NCI-H748 treated with DMSO at 0.1 percent for 48 hours (cell line): ENCODE measurements around the gene UHRF2.
"Not testable (repeated sequence)": the region's sequence is repeated elsewhere in the genome, so short reads cannot be mapped to it uniquely, and the experiment has no call there.

Experiments used
- DNase-seq: peaks from one replicate; lab custom pipeline; 2025; lab: John Stamatoyannopoulos, UW

Gene UHRF2

DNA sequence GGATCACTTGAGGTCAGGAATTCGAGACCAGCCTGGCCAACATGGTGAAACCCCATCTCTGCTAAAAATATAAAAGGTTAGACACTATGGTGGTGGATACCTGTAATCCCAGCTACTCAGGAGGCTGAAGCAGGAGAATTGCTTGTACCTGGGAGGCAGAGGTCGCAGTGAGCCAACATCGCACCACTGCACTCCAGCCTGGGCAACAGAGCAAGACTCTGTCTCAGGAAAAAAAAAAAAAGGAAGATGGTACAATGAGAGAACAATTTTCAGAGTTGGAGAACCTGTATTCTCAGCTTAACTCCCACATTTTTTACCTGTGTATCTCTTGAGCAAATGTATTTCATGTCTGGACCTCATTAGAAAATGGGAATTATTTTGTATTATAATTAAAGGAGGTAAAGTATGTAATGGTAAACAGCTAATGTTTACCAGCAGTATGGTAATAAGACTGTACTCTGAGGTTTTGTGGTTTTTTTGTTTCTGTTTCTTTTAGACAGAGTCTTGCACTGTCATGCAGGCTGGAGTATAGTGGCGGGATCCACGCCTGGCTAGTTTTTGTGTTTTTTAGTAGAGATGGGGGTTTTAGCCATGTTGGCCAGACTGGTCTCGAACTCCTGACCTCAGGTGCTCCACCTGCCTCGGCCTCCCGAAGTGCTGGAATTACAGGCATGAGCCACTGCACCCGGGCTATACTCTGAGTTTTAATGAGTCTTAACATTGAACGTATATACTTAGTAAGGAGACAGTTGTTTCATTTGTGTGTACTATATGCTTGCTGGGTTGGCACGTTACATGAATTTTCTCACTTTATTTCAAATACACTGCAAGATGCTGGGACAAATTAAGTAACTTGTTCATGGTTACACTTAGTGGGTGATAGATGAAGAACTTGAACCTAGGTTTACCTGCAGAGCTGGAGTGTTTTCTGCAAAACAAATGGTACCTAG is 16.2 kb downstream of the UHRF2 start:
- no peak for DNase-seq

DNA sequence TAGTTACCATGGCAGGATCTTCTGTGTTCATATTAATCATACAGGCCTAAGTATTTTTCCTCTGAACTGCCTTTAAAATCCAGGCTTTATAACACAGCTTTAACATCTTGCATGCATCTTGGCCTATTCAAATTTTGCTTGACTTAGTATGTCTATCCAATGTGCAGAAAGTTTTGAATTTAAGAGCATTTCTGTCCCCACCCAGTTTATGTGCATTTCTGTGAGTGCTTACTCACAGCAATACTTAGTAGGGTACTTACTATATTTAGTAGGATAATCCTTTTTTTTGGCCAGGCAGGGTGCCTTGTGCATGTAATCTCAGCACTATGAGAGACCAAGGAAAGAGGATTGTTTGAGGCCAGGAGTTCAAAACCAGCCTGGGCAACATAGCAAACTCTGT is 18.0 kb downstream of the UHRF2 start:
- DNase-seq = no peak

DNA sequence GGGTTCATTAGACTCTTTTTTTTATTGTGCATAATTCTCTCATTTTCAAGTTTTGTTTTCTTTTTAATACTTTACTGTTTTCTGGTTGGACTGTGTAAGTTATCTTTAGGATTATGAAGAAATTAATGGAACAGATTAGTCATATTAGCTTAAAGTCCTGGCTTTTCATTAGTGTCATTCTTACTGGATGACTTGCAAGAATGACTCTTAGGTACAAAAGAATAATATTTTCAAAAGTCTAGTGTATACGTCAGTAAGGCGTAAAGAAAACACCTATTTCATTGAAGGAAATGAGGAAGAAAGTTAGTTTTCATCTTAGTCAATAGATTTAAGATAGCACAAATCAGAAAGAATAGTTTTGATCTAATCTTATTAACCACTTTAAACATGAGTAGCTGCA is 20.4 kb downstream of the UHRF2 start:
- DNase-seq = no peak

DNA sequence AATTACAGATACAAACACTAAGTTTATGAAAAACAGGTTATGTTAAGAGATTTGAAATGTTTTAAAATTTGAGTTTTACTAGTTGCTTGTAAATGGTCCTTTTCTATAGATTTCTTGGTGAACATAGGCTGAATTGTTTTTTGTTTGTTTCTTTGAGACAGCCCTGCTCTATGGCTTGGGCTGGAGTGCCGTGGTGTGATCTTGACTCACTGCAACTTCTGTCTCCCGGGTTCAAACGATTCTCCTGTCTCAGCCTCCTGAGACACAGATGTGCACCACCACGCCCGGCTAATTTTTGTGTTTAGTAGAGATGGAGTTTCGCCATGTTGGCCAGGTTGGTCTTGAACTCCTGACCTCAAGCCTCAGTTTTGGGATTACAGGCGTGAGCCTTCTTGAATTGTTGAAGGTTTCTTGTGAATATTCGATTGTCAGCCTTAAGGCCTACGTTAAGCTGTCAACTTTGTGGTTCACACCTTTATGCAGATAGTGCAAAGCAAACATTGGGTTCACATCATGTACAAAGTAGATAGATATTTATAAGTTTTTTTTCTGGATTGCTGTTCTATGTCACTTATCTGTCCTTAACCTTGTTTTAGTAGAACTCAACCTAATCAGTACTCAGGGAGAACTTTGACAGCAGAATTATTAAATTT is 26.2 kb downstream of the UHRF2 start:
- no peak for DNase-seq

DNA sequence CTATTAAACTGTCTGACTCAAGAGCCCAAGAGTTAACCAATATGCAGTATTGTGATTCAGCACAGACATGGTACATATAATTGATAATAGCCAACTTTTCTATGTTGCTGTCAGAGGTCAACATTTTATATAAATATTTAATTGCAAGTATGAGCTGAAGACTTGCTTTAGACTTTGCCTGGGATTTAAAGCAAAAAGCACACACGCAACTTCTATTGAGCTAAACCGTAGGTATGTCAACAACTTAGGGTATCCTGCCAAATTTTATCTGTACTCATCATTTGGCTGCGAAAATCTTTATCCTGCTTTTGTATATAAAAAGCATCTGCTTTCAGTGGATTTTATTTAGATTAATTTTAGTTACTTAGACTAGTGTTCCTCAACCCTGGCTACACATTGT is 27.4 kb downstream of the UHRF2 start:
- no peak for DNase-seq

DNA sequence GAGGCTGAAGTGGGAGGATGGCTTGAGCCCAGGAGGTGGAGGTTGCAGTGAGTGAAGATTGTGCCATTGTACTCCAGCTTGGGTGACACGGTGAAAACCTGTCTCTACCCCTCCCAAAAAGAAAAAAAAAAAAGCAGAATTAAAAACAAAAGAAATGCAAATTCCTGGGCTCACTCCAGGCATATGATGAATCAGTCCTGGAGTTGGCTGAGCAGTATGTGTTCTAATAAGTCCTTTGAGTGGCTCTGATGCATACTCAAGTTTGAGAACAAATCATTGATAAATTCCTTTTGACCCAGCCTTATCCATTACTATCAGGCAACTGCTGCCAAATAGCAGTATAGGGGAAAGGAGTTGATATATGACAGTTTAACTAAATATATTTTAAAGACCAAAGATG is 28.3 kb downstream of the UHRF2 start:
- DNase-seq = no peak

DNA sequence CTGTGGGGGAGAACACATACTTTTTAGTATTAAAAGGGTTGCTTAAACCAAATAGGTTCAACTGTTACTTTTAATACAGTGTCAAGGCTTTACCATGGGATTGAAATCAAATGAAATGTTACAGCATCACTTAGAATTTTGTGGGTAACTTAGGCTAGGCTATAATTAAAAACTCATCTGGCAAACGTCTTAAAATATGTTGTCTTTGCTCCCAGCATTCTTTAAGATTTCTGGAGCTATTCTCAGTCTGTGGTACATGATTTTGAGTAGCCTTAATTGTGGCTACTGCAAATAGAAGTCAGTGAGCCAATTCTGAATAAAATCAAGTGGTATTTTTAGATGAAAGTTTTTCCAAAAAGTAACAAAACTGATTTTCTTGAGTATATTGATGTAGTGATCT is 30.7 kb downstream of the UHRF2 start:
- DNase-seq = no peak

DNA sequence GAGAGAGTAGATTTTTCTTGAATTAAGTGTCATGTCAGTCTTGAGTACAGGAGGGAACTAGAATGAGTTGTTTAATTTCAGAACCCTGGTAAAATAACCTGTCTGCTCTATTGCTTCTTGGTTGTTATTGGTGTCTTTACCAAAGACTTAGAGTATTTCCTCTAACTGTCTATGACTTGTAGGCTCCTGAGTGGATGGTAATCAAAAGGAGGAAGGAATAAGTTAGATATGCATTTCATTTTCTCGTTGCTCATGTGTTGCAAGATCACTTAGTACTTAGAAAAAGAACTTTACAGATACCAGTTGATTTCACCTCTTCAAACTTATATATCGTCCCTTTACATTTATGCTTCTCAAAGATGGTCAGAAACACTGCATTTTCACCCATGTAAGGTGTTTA is 31.1 kb downstream of the UHRF2 start:
- DNase-seq = no peak

DNA sequence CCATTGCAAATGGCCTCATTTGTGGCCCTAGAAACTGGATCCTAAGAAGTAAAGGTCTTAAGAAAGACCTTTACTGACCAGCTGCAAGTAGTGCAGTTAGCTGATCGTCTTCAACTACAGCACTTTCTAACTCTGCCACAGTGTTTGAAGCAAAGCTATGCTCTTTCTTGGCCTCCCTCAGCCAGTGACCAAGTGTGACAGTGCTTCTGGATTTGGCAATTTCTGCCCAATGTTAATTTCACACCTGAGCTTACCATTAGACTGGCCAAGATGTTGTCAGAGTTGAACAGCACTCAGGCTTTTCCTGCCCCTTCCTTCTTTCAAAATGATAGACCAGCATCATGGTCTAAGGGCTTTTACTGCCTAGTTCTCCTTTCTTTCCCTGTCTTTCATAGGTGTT is 36.1 kb downstream of the UHRF2 start:
- DNase-seq = no peak

DNA sequence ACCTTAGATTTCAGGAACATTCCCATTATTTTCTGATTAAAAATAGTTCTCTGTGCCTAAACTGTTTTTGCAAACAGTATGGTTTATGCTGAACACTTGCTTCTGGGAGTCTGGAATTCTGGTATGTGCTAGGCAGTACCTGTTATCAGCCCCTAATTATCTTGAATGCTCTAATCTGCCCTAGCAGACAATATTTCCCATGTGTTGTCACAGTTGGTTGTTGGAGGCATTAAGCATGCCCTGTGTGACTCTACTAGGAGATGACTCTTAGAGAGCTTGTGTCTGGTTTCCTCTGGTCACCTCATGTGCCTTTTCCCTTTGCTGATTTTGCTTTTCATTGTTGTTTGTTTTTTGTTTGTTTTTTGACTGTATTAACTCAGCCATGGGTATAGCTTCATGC is 36.6 kb downstream of the UHRF2 start:
- no peak for DNase-seq

DNA sequence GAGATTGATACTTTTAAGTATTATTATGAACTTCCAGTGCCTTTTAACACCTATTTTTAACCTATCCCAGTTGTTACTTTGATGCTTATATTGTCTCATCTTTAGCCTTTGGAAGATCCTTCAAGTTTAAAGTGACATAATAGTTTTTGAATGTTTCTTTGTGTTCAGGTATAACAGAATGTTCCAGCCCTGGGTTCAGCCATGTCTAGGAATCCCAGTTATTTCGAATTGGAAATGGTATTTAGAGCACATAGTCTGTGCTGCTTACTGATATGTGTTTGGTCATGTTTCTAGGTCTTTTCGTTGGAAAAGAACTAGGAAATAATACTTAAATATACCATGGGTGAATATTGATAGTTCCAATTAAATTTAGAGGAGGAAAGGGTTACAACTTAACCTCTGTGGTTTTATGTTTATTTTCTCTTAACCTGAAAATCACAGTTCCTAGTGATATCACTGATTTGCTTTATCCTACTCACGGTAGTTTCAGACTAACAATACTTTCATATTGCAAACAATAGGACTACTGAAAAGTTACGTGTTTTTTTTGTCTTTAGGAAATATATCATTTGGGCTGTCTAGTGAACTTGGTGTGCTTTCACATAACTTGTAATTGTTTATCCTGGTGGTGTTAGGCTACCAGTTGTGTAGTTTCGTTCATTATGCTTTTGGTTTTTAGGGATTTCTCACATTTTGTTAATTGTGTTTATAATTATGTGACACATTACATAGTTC is 37.8 kb downstream of the UHRF2 start:
- DNase-seq = no peak

DNA sequence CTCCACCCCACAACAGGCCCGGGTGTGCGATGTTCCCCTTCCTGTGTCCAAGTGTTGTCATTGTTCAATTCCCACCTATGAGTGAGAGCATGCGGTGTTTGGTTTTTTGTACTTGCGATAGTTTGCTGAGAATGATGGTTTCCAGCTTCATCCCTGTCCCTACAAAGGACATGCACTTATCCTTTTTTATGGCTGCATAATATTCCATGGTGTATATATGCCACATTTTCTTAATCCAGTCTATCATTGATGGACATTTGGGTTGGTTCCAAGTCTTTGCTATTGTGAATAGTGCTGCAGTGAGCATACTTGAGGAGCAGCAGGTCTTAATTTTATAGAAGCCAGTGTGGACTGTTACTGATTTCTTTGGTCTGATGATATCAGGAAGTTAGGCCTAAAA is 42.3 kb downstream of the UHRF2 start:
- DNase-seq = not testable (repeated sequence)

DNA sequence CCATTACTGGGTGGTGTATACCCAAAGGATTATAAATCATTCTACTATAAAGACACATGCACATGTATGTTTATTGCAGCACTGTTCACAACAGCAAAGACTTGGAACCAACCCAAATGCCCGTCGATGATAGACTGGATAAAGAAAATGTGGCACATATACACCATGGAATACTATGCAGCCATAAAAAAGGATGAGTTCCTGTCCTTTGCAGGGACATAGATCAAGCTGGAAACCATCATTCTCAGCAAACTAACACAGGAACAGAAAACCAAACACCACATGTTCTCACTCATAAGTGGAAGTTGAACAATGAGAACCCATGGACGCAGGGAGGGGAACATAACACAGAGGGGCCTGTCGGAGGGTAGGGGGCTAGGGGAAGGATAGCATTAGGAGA is 45.7 kb downstream of the UHRF2 start:
- DNase-seq = not testable (repeated sequence)

DNA sequence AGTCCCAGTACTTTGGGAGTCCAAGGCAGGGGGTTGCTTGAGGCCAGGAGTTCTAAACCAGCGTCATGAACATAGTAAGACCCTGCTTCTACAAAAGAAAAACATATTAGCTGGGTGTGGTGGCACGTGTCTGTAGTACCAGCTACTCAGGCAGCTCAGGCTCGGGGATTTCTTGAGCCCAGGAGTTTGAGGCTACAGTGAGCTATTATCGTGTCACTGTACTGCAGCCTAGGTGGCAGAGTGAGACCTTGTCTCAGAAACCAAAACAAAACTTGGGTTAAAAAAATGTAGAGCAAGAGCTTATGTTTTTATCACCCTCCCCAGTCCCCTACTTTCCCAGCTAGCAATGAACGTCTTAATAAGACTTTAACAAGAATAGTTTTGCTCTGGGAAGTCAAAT is 46.7 kb downstream of the UHRF2 start:
- DNase-seq = no peak

DNA sequence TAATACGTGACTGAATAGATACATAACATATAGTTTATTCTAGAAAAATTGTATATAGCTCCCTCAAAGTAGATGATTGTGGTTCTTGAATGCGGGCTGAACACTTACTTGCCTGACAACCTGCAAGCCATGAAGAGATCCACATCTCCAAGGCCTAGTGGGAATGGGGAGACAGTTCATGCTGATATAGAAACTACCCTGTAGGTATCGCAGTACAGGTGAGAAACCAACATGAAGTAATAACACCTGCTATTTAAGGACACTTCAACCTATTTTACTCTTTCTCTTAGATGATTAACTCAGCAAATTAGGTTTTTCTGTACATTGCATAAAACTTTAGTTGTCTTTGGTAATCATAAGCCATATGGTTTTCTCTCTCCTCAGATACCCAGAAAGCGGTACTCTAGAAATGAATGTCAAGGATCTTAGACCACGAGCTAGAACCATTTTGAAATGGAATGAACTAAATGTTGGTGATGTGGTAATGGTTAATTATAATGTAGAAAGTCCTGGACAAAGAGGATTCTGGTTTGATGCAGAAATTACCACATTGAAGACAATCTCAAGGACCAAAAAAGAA is 47.3 kb downstream of the UHRF2 start:
- DNase-seq = no peak

DNA sequence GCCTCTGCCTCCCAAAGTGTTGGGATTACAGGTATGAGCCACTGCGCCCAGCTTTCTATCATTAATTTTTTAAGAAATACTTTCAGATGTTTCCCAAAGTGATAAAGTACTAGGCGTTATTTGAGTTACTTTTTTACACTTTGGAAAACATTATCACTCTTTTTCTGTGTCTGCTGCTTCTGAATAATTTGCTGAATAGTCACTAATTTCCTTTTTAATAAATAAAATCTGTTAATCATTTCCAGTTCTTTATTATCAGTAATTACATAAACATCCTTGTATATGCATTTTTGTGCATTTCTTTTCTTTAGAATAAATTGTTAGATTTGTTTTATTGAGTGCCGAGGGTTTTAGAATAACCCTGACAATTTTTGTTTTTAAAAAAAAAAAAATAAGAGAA is 48.6 kb downstream of the UHRF2 start:
- no peak for DNase-seq

DNA sequence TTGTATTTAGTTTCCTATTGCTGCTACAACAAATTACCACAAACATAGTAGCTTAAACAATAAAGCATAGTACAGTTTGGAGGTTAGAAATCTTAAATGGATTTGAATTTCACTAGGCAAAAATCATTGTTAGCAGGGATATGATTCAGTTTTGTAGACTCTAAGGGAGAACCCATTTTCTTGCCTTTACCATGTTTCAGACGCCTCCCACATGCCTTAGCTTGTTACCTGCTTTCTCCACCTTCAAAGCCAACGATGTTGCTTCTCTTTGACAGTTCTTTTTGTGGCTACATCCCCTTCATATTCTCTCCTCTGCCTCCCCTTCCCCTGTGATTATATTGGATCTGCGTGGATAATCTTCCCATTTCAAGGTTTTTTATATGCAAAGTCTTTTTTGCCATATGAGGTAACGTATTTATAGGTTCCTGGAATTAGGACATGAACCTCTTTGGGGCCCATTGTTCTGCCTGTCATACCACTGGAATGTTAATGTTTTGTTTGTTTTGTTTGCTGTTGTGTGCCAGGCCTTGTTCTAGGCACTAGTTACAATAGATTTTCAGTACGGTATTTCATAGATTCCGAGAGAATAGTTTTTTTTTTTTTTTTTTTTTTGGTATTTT is 54.1 kb downstream of the UHRF2 start:
- DNase-seq = no peak

DNA sequence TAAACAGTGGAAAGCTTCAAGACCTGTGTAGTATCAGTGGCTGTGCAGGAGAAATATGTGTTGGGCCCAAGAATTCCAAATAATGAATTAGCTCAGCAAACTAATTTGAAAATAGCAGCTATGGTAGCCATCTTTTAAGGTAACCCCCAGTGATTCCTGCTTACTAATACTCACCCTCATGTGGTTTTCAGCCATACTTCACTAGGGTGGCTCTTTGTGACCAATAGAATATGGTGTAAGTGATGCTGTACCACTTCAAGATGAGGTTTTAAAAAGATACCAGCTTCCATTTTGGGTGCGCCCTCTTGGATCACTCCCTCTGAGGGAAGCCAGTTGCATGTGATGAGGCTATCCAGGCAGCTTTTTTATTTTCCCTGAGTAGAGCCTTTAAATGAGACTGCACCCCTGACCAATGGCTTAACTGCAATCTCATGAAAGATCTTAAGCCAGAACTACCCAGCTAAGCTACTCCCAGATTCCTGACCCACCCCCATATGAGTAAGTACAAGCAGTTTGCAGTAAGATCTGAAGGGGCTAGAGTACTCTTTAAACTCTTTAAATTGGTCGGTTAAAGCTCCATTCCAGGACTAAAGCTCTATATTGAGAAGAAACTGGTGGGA is 58.3 kb downstream of the UHRF2 start:
- no peak for DNase-seq

DNA sequence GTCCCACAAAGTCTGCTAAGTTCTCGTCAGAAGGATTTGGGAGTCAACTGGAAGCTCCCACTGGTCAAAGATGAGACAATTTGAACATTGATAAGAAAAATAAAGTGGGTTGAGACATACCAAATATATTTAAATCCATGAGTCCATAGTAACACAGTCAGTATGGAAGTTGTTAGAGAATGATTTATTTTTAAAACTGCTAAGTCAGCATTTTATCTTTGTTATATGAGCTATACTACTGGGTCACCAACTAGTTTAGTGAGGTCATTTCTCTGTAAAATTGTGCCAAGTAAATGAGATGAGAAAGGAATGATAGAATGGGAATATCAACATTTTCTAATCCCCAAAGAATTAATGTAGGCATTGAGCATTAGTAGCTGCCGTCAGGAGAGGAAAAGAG is 60.2 kb downstream of the UHRF2 start:
- DNase-seq = no peak

DNA sequence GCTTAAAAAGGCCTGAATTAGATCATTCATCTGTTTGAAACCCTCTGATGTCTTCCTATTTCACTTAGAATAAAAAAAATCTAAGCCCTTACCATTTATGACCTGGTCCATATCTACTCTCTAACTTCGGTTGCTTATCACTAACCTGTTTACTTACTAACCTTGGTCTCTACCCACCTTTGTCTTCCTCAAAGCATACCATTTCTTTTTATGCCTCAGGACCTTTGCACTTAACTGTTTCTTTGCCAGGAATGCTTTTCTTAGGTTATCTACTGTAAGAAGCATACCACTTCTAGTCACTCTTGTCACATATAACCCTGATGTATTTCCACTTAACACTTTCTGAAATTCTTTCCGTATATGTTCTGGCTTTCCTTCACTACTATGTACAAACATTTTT is 67.0 kb downstream of the UHRF2 start:
- DNase-seq = no peak

DNA sequence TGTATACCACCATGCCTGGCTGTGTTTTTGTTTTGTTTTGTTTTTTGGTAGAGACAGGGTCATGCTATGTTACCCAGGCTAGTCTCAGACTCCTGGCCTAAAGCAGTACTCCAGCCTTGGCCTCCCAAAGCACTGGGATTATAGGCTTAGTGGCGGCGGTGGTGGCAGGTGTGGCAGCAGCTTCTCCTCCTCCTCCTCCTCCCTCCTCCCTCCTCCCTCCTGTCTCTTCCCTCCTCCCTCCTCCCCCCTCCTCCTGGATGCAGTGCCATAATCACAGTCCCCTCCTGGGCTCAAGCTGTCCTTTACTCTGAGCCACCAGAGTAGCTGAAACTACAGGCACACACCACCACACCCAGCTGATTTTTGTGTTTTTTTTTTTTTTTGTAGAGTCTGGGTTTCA is 71.2 kb downstream of the UHRF2 start:
- DNase-seq = no peak

DNA sequence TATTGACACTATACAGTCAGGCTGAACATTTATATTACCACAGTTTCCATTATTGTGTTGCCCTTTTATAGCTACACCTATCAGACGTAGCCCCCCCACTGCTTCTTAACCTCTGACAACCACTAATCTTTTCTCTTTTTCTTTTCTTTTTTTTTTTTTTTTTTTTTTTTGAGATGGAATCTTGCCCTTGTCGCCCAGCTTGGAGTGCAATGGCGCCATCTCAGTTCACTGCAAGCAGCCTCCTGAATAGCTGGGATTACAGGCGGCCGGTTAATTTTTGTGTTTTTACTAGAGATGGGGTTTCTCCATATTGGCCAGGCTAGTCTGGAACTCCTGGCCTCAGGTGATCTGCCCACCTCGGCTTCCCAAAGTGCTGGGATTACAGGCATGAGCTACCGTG is 75.4 kb downstream of the UHRF2 start:
- no peak for DNase-seq
